H9 (cell line): Measurements from ENCODE around the gene ACSM3. TPM values are rescaled to one million over a fixed set of nuclear protein-coding genes. Genes with fewer than 3 reads are reported as not detected.

Experiments used
- DNase-seq: peaks from one replicate; pipeline ENCODE4 v3.0.0-alpha.2; 2017
- H2AFZ ChIP-seq: one replicate; pipeline ENCODE4 v1.6.1; 2013; ENCODE audit warnings: mild to moderate bottlenecking, low read length, control low read depth, moderate library complexity
- H2AK5ac ChIP-seq: 2 replicates; pipeline ENCODE4 v1.6.1; 2013; ENCODE audit warnings: low read length, control low read depth, mixed read lengths; ENCODE audit not compliant: insufficient read length
- H2BK120ac ChIP-seq: one replicate; pipeline ENCODE4 v1.6.1; 2013; ENCODE audit warnings: low read depth, mild to moderate bottlenecking, low read length, control low read depth, inconsistent platforms; ENCODE audit not compliant: poor library complexity, severe bottlenecking
- H2BK12ac ChIP-seq: 2 replicates; pipeline ENCODE4 v1.6.1; 2013; ENCODE audit warnings: low read length, control low read depth, mixed read lengths, low read depth; ENCODE audit not compliant: insufficient read length
- H2BK15ac ChIP-seq: 2 replicates; pipeline ENCODE4 v1.6.1; 2013; ENCODE audit warnings: low read depth, low read length, control low read depth
- H2BK20ac ChIP-seq: one replicate; pipeline ENCODE4 v1.6.1; 2013; ENCODE audit warnings: low read depth, mild to moderate bottlenecking, low read length, control low read depth, inconsistent platforms; ENCODE audit not compliant: poor library complexity, severe bottlenecking
- H2BK5ac ChIP-seq: 2 replicates; pipeline ENCODE4 v1.6.1; 2013; ENCODE audit warnings: low read length, control low read depth, mixed read lengths; ENCODE audit not compliant: insufficient read length
- H3K14ac ChIP-seq: 2 replicates; pipeline ENCODE4 v1.6.1; 2013; ENCODE audit warnings: low read length, control low read depth; ENCODE audit not compliant: insufficient read depth
- H3K18ac ChIP-seq: 2 replicates; pipeline ENCODE4 v1.6.1; 2013; ENCODE audit warnings: low read depth, mild to moderate bottlenecking, mixed read lengths, low read length, control low read depth; ENCODE audit not compliant: insufficient read length
- H3K23ac ChIP-seq: 2 replicates; pipeline ENCODE4 v1.6.1; 2013; ENCODE audit warnings: low read length, control low read depth, mixed read lengths, low read depth; ENCODE audit not compliant: insufficient read length
- H3K23me2 ChIP-seq: 2 replicates; pipeline ENCODE4 v1.6.1; 2013; ENCODE audit warnings: low read depth, mild to moderate bottlenecking, mixed read lengths, low read length, control low read depth; ENCODE audit not compliant: insufficient read length, poor library complexity, severe bottlenecking
- H3K27ac ChIP-seq: 2 replicates; pipeline ENCODE4 v1.5.1; 2013; ENCODE audit warnings: low read length, control low read depth, mixed read lengths, low read depth; ENCODE audit not compliant: insufficient read length
- H3K27me3 ChIP-seq: 2 replicates; pipeline ENCODE4 v1.6.1; 2013; ENCODE audit warnings: low read length, control low read depth, inconsistent platforms; ENCODE audit not compliant: insufficient read depth
- H3K4ac ChIP-seq: 2 replicates; pipeline ENCODE4 v1.6.1; 2013; ENCODE audit warnings: low read depth, mild to moderate bottlenecking, control low read depth, inconsistent platforms, low read length, moderate library complexity
- H3K4me1 ChIP-seq: 2 replicates; pipeline ENCODE4 v1.6.1; 2013; ENCODE audit warnings: low read length, control low read depth, inconsistent platforms; ENCODE audit not compliant: insufficient read depth
- H3K4me2 ChIP-seq: 2 replicates; pipeline ENCODE4 v1.6.1; 2013; ENCODE audit warnings: low read length, control low read depth, mixed read lengths; ENCODE audit not compliant: insufficient read length, insufficient read depth
- H3K56ac ChIP-seq: 2 replicates; pipeline ENCODE4 v1.6.1; 2013; ENCODE audit warnings: low read depth, mild to moderate bottlenecking, mixed read lengths, low read length, control low read depth; ENCODE audit not compliant: insufficient read length
- H3K79me1 ChIP-seq: 2 replicates; pipeline ENCODE4 v1.6.1; 2013; ENCODE audit warnings: low read depth, mild to moderate bottlenecking, moderate library complexity, low read length, control low read depth, inconsistent platforms; ENCODE audit not compliant: insufficient read depth, poor library complexity, severe bottlenecking
- H3K79me2 ChIP-seq: 2 replicates; pipeline ENCODE4 v1.6.1; 2013; ENCODE audit warnings: low read length, control low read depth, inconsistent platforms; ENCODE audit not compliant: insufficient read depth
- H3K9ac ChIP-seq: 2 replicates; pipeline ENCODE4 v1.6.1; 2013; ENCODE audit warnings: low read length, control low read depth, mixed read lengths; ENCODE audit not compliant: insufficient read length; ENCODE audit errors: extremely low read depth
- H3K9me3 ChIP-seq: one replicate; pipeline ENCODE4 v1.6.1; 2013; ENCODE audit warnings: low read depth, low read length, inconsistent platforms; ENCODE audit not compliant: control insufficient read depth
- H3T11ph ChIP-seq: one replicate; pipeline ENCODE4 v1.6.1; 2013; ENCODE audit warnings: mild to moderate bottlenecking, low read length, control low read depth, inconsistent platforms
- H4K20me1 ChIP-seq: one replicate; pipeline ENCODE4 v1.6.1; 2013; ENCODE audit not compliant: control insufficient read depth, insufficient read length, insufficient read depth
- H4K5ac ChIP-seq: 2 replicates; pipeline ENCODE4 v1.6.1; 2013; ENCODE audit warnings: low read depth, mild to moderate bottlenecking, mixed read lengths, low read length, control low read depth; ENCODE audit not compliant: insufficient read length
- H4K8ac ChIP-seq: replicated peaks from 2 replicates; pipeline ENCODE4 v1.6.1; 2013; ENCODE audit warnings: low read length, control low read depth, mixed read lengths, low read depth; ENCODE audit not compliant: insufficient read length
- H4K91ac ChIP-seq: 2 replicates; pipeline ENCODE4 v1.6.1; 2013; ENCODE audit warnings: low read depth, mild to moderate bottlenecking, moderate library complexity, mixed read lengths, low read length, control low read depth; ENCODE audit not compliant: insufficient read length
- H3K27ac Mint-ChIP-seq, 3 experiments: 2 replicates in 2 of 3; 3 replicates in 1 of 3; pipeline ENCODE4 v1.8.0; 2020 to 2021; ENCODE audit warnings: mixed read lengths in 3 of 3, mild to moderate bottlenecking in 1 of 3, moderate library complexity in 1 of 3
- H3K27me3 Mint-ChIP-seq: 2 replicates; pipeline ENCODE4 v1.8.0; 2021; ENCODE audit warnings: low read depth, mild to moderate bottlenecking, moderate library complexity, mixed read lengths
- H3K36me3 Mint-ChIP-seq, 3 experiments: 2 replicates in 2 of 3; 3 replicates in 1 of 3; pipeline ENCODE4 v1.8.0; 2020 to 2021; ENCODE audit warnings: low read depth in 3 of 3, mixed read lengths in 3 of 3; ENCODE audit not compliant: insufficient read depth in 1 of 3
- H3K4me1 Mint-ChIP-seq, 2 experiments: 2 replicates each; pipeline ENCODE4 v1.8.0; 2020; ENCODE audit warnings: mixed read lengths in 2 of 2
- H3K4me3 Mint-ChIP-seq, 2 experiments: 2 replicates in 1 of 2; 3 replicates in 1 of 2; pipeline ENCODE4 v1.8.0; 2020 to 2021; ENCODE audit warnings: mild to moderate bottlenecking in 2 of 2, mixed read lengths in 2 of 2, moderate library complexity in 1 of 2
- H3K9me3 Mint-ChIP-seq, 2 experiments: 2 replicates in 1 of 2; 3 replicates in 1 of 2; pipeline ENCODE4 v1.8.0; 2020; ENCODE audit warnings: mild to moderate bottlenecking in 2 of 2, mixed read lengths in 2 of 2, moderate library complexity in 1 of 2
- WGBS: extraction: QIAGEN DNeasy Blood & Tissue Kit; methylation state at CpG from one replicate; pipeline ENCODE4 v1.1.7; 2013; ENCODE audit warnings: missing lambda C conversion rate, low lambda C conversion rate, mixed read lengths; ENCODE audit not compliant: insufficient read length; ENCODE audit errors: extremely low coverage; 5-methylcytosine and 5-hydroxymethylcytosine counted together
- total RNA-seq: library from RNA; stranded (reverse); gene quantifications from 2 replicates; pipeline ENCODE4 v1.2.1, GENCODE V29; 2021
- TF ChIP-seq, protein P1 (sequence below): fragments of 200-600 bp; sonication (generic); conservative IDR thresholded peaks from 3 replicates; pipeline ENCODE4 v1.8.0; 2021; ENCODE audit warnings: antibody characterized with exemption, mild to moderate bottlenecking

The ACSM3 gene
- total RNA-seq, 1 experiment from 2014 or later = 3.1 TPM

DNA sequence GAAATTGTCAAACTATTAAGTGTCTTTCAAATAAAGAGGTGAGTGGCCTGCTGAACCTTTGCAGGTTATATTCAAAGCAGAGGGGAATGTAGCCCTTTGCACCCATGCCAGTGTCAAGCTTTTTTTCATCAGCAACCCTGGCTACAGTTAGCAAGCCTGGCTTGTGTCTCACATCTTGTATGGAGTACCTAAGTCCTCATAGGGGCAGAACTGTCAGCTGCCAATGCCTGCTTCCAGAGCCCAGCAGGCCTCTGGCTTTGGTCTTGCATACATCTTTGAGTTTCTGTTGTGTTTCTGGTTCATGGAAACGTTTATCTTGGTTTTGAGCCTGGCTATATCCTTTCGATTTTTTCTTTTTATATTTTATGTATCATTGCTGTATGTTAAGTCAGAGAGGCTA, 69.3 kb downstream of the ACSM3 start:
- H3K4me3 Mint-ChIP-seq = no peak overlapping the region
- no peak overlapping the region for H4K5ac ChIP-seq
- H4K8ac ChIP-seq = no peak overlapping the region
- no peak overlapping the region for H4K91ac ChIP-seq
- H3K27me3 ChIP-seq = no peaks in the 10 kb centered on the region
- H3K79me2 ChIP-seq = no peaks in the 10 kb centered on the region
- DNase-seq = no peak
- H2BK15ac ChIP-seq = no peak overlapping the region
- no peak overlapping the region for H2BK5ac ChIP-seq
- no peak overlapping the region for H3K14ac ChIP-seq
- TF ChIP-seq, protein P1, sequence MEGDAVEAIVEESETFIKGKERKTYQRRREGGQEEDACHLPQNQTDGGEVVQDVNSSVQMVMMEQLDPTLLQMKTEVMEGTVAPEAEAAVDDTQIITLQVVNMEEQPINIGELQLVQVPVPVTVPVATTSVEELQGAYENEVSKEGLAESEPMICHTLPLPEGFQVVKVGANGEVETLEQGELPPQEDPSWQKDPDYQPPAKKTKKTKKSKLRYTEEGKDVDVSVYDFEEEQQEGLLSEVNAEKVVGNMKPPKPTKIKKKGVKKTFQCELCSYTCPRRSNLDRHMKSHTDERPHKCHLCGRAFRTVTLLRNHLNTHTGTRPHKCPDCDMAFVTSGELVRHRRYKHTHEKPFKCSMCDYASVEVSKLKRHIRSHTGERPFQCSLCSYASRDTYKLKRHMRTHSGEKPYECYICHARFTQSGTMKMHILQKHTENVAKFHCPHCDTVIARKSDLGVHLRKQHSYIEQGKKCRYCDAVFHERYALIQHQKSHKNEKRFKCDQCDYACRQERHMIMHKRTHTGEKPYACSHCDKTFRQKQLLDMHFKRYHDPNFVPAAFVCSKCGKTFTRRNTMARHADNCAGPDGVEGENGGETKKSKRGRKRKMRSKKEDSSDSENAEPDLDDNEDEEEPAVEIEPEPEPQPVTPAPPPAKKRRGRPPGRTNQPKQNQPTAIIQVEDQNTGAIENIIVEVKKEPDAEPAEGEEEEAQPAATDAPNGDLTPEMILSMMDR = no peak
- no peaks in the 10 kb centered on the region for H3K9me3 ChIP-seq
- H3K79me1 ChIP-seq = no peaks in the 10 kb centered on the region
- H2AFZ ChIP-seq = no peak overlapping the region
- peaks cover 6 to 10% of the 10 kb centered on the region in 2 experiments; a peak in 3 of 5 replicates for H3K9me3 Mint-ChIP-seq
- H2BK20ac ChIP-seq = no peak overlapping the region
- H3K27me3 Mint-ChIP-seq = no peaks in the 10 kb centered on the region
- H3K27ac Mint-ChIP-seq = no peak overlapping the region
- no peak overlapping the region for H3K23ac ChIP-seq
- no peak overlapping the region for H3K56ac ChIP-seq
- H3K4me2 ChIP-seq = no peak overlapping the region
- no peak overlapping the region for H3K27ac ChIP-seq
- peaks cover 29 to 49% (median 42%) of the 10 kb centered on the region in 3 experiments; a peak in 6 of 7 replicates for H3K36me3 Mint-ChIP-seq
- no peaks in the 10 kb centered on the region for H3K4me1 ChIP-seq
- H2BK120ac ChIP-seq = no peak overlapping the region
- H3T11ph ChIP-seq = no peak overlapping the region
- H4K20me1 ChIP-seq = no peaks in the 10 kb centered on the region
- H2BK12ac ChIP-seq = no peak overlapping the region
- H3K4ac ChIP-seq = no peak overlapping the region
- H3K23me2 ChIP-seq = no peaks in the 10 kb centered on the region
- no CpG with 5 or more reads among the region's 2 CpGs for WGBS
- no peaks in the 10 kb centered on the region for H3K4me1 Mint-ChIP-seq
- H3K9ac ChIP-seq = no peak overlapping the region
- no peak overlapping the region for H3K18ac ChIP-seq
- H2AK5ac ChIP-seq = no peak overlapping the region
